Lung (tissue), 12 donors: ENCODE measurements around the gene KRTAP12-3. TPM values are rescaled to one million over a fixed set of nuclear protein-coding genes. Genes with fewer than 3 reads are reported as not detected.
"Not testable (repeated sequence)": the region's sequence is repeated elsewhere in the genome, so short reads cannot be mapped to it uniquely, and the experiment has no call there.

Experiments
- ATAC-seq: fragments of 200-7000 bp; cut with Tn5 transposase; one replicate; pipeline ENCODE4 v1.9.1; 2020; ENCODE audit warnings: moderate number of reproducible peaks; ENCODE audit not compliant: insufficient read depth, low FRiP score
- DNase-seq, 3 donors: peaks; one replicate each; pipeline ENCODE4 v3.0.0-alpha.2; 2013 to 2017
- H3K27ac ChIP-seq, 2 donors: one replicate each; pipeline ENCODE4 v1.5.1; 2013; ENCODE audit warnings: mild to moderate bottlenecking in 2 of 2, moderate library complexity in 2 of 2, control low read depth in 1 of 2, inconsistent platforms in 1 of 2, low read depth in 1 of 2, low read length in 1 of 2
- H3K27me3 ChIP-seq, 3 donors: one replicate each; pipeline ENCODE4 v1.5.1; 2013; ENCODE audit warnings: low read length in 2 of 3; ENCODE audit not compliant: control insufficient read depth in 3 of 3, insufficient read depth in 3 of 3
- H3K36me3 ChIP-seq, 4 donors: one replicate each; pipeline ENCODE4 v1.5.1; 2013; ENCODE audit warnings: low read length in 4 of 4, mild to moderate bottlenecking in 1 of 4, moderate library complexity in 1 of 4; ENCODE audit not compliant: control insufficient read depth in 4 of 4, insufficient read depth in 4 of 4
- H3K4me1 ChIP-seq, 5 donors: one replicate each; pipeline ENCODE4 v1.5.1; 2013; ENCODE audit warnings: low read length in 5 of 5, mild to moderate bottlenecking in 2 of 5, moderate library complexity in 1 of 5; ENCODE audit not compliant: control insufficient read depth in 5 of 5, insufficient read depth in 5 of 5
- H3K4me3 ChIP-seq: one replicate; pipeline ENCODE4 v1.5.1; 2013; ENCODE audit warnings: mild to moderate bottlenecking, control low read depth, moderate library complexity
- H3K9ac ChIP-seq, 2 donors: one replicate each; pipeline ENCODE4 v1.5.1; 2013; ENCODE audit warnings: low read length in 2 of 2, control low read depth in 1 of 2; ENCODE audit not compliant: insufficient read depth in 1 of 2
- H3K9me3 ChIP-seq, 4 donors: one replicate each; pipeline ENCODE4 v1.5.1; 2013; ENCODE audit warnings: low read length in 3 of 4, mild to moderate bottlenecking in 1 of 4, moderate library complexity in 1 of 4; ENCODE audit not compliant: control insufficient read depth in 4 of 4, insufficient read depth in 3 of 4
- WGBS, 2 donors: extraction: QIAGEN DNeasy Blood & Tissue Kit; methylation state at CpG; one replicate each; pipeline ENCODE4 v1.1.7; 2013; 5-methylcytosine and 5-hydroxymethylcytosine counted together
- polyA plus RNA-seq, 2 donors: library from polyadenylated mRNA; stranded (reverse); fragments of 200-250 nt; gene quantifications; one replicate each; pipeline ENCODE4 v1.2.1, GENCODE V29; 2013
- total RNA-seq, 2 donors: library from RNA; depleted of rRNA in 1 of 2; stranded (reverse); fragments of >200 nt in 1 of 2; gene quantifications; one replicate each; pipeline ENCODE4 v1.2.1, GENCODE V29; 2014 to 2021
- TF ChIP-seq, protein P1 (sequence below): IDR thresholded peaks from 2 replicates; pipeline ENCODE4 v1.5.1; 2012; ENCODE audit warnings: mild to moderate bottlenecking; ENCODE audit errors: control extremely low read depth, extremely low read depth
- donor health status: control.
- donor health status: control.
- donor health status: Bipolar disorder and iron deficiency.
- donor health status: healthy.
- donor health status: DM: yes; HTN: yes; CAD: no.

The KRTAP12-3 gene
- total and polyA plus RNA-seq, 4 donors: not detected

GRCh38 chr21:44695641-44696040 is 37.9 kb downstream of the KRTAP12-3 start:
- no peak overlapping the region for H3K4me3 ChIP-seq
- TF ChIP-seq, protein P1, sequence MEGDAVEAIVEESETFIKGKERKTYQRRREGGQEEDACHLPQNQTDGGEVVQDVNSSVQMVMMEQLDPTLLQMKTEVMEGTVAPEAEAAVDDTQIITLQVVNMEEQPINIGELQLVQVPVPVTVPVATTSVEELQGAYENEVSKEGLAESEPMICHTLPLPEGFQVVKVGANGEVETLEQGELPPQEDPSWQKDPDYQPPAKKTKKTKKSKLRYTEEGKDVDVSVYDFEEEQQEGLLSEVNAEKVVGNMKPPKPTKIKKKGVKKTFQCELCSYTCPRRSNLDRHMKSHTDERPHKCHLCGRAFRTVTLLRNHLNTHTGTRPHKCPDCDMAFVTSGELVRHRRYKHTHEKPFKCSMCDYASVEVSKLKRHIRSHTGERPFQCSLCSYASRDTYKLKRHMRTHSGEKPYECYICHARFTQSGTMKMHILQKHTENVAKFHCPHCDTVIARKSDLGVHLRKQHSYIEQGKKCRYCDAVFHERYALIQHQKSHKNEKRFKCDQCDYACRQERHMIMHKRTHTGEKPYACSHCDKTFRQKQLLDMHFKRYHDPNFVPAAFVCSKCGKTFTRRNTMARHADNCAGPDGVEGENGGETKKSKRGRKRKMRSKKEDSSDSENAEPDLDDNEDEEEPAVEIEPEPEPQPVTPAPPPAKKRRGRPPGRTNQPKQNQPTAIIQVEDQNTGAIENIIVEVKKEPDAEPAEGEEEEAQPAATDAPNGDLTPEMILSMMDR: no peak
- peaks cover 0 to 6% (median 4%) of the 10 kb centered on the region in 4 donors for H3K9me3 ChIP-seq
- no peaks in the 10 kb centered on the region for H3K36me3 ChIP-seq
- no peak for ATAC-seq
- DNase-seq: no peak
- WGBS, 2 donors: 79 to 81% methylated on average over 8 of the region's 8 CpGs
- no peak overlapping the region for H3K27ac ChIP-seq
- no peaks in the 10 kb centered on the region for H3K4me1 ChIP-seq
- H3K9ac ChIP-seq: no peak overlapping the region
- H3K27me3 ChIP-seq: peaks cover 2 to 18% (median 9%) of the 10 kb centered on the region in 3 donors

GRCh38 chr21:44696572-44696971 is 38.8 kb downstream of the KRTAP12-3 start:
- H3K27ac ChIP-seq: no peak overlapping the region
- no peaks in the 10 kb centered on the region for H3K36me3 ChIP-seq
- no peak for DNase-seq
- 74 to 81% methylated on average over 10 of the region's 10 CpGs for WGBS, 2 donors
- H3K4me3 ChIP-seq: no peak overlapping the region
- no peaks in the 10 kb centered on the region for H3K4me1 ChIP-seq
- H3K9ac ChIP-seq: no peak overlapping the region
- peaks cover 2 to 23% (median 13%) of the 10 kb centered on the region in 3 donors for H3K27me3 ChIP-seq
- no peak for ATAC-seq
- H3K9me3 ChIP-seq: peaks cover 0 to 6% (median 4%) of the 10 kb centered on the region in 4 donors
- TF ChIP-seq, protein P1: no peak

- not testable (repeated sequence) for H3K27ac ChIP-seq
These were observed 39.6 kb downstream of the KRTAP12-3 start, which contains the start of gene KRTAP10-12 for GRCh38 chr21:44697172-44697810. KRTAP10-12 (plus strand) TSS chr21:44697172; CDS start chr21:44697202, 30 bp downstream.

GRCh38 chr21:44697811-44698734 is 40.3 kb downstream of the KRTAP12-3 start:
- Histone ChIP-seq H3K9ac (no peak overlapping the region), H3K27ac (no peak overlapping the region), H3K27me3 (peaks cover 2 to 34% (median 15%) of the 10 kb centered on the region in 3 donors), H3K4me3 (no peak overlapping the region), H3K36me3 (no peaks in the 10 kb centered on the region), H3K9me3 (peaks cover 0 to 6% (median 4%) of the 10 kb centered on the region in 4 donors), H3K4me1 (no peaks in the 10 kb centered on the region)
- DNase-seq (no peak), ATAC-seq (no peak)
- WGBS, 2 donors: 42 to 46% methylated on average over 32 to 35 of the region's 35 CpGs
- TF ChIP-seq, protein P1: no peak

More at GRCh38 chr21:44697172-44697810, 39.6 kb downstream of the KRTAP12-3 start, which contains the start of gene KRTAP10-12:
- WGBS, 2 donors: 55 to 59% methylated on average over 18 to 21 of the region's 21 CpGs
- H3K9ac ChIP-seq, H3K4me3 ChIP-seq, DNase-seq, H3K36me3 ChIP-seq, ATAC-seq, H3K9me3 ChIP-seq, H3K4me1 ChIP-seq: not testable (repeated sequence)
- peaks cover 2 to 28% (median 13%) of the 10 kb centered on the region in 3 donors for H3K27me3 ChIP-seq
